T-helper 1 cell treated with Interleukin-12 subunit alpha and Interleukin-12 subunit beta and Interleukin-4 antibody, amounts not matched to agents 30 ng/mL and 1 ng/mL, for 36 hours (primary cell): ENCODE results near the gene LVRN. TPM values are rescaled to one million over a fixed set of nuclear protein-coding genes. Genes with fewer than 3 reads are reported as not detected.

Experiments
- total RNA-seq: library from RNA; stranded (reverse); gene quantifications from 2 replicates; pipeline ENCODE4 v1.2.3, GENCODE V29; 2022

Gene LVRN
- total RNA-seq, 1 donor from 2014 or later, result not detected

Other genes with a start within 250 kb of the LVRN start
- 0.46 and 0.61 TPM in 2 replicates for gene CDO1, start 145.8 kb upstream of the LVRN start, total RNA-seq
- 41.1 and 43.4 TPM in 2 replicates for gene ATG12, start 120.9 kb upstream of the LVRN start, total RNA-seq
- gene AP3S1, start 120.5 kb upstream of the LVRN start, total RNA-seq, result 43.7 and 49.8 TPM in 2 replicates
- not detected in 2 replicates for gene ARL14EPL, start 70.0 kb downstream of the LVRN start, total RNA-seq
- gene COMMD10, start 122.5 kb downstream of the LVRN start, total RNA-seq, result 28.8 and 30.1 TPM in 2 replicates